Brain pericyte (primary cell): ENCODE results near the gene ARHGAP24.
A peak's percentile ranks its signal among the peaks of the same experiment; 100 is the strongest.
"Not testable (repeated sequence)": the region's sequence is repeated elsewhere in the genome, so short reads cannot be mapped to it uniquely, and the experiment has no call there.

Experiments used
- DNase-seq: peaks from one replicate; pipeline ENCODE4 v3.0.0-alpha.2; 2012; ENCODE audit warnings: low read depth, low spot score

ARHGAP24 gene

GRCh38 chr4:85807247-85807950 lies 332.4 kb downstream of the ARHGAP24 start:
- DNase-seq, result peak; percentile 74

- DNase-seq, result no peak
Observed at GRCh38 chr4:85808104-85808503, 333.2 kb downstream of the ARHGAP24 start.

- no peak for DNase-seq
Observed at GRCh38 chr4:85808864-85809263, 333.9 kb downstream of the ARHGAP24 start.

- no peak for DNase-seq
Observed at GRCh38 chr4:85812776-85813175, 337.8 kb downstream of the ARHGAP24 start.

GRCh38 chr4:85815796-85816459 lies 341.0 kb downstream of the ARHGAP24 start:
- DNase-seq, result no peak

- DNase-seq, result no peak
Observed at GRCh38 chr4:85818700-85819099, 343.8 kb downstream of the ARHGAP24 start.

- not testable (repeated sequence) for DNase-seq
Observed at GRCh38 chr4:85820101-85820500, 345.2 kb downstream of the ARHGAP24 start.

- no peak for DNase-seq
Observed at GRCh38 chr4:85821688-85822455, 346.9 kb downstream of the ARHGAP24 start.

- no peak for DNase-seq
Observed at GRCh38 chr4:85823295-85823694, 348.3 kb downstream of the ARHGAP24 start.

- no peak for DNase-seq
Observed at GRCh38 chr4:85824166-85824945, 349.4 kb downstream of the ARHGAP24 start.

- DNase-seq, result no peak
Observed at GRCh38 chr4:85826060-85826678, 351.2 kb downstream of the ARHGAP24 start.

GRCh38 chr4:85828027-85828890 lies 353.3 kb downstream of the ARHGAP24 start:
- DNase-seq, result no peak

- DNase-seq, result no peak
Observed at GRCh38 chr4:85829276-85830051, 354.5 kb downstream of the ARHGAP24 start.

GRCh38 chr4:85831647-85832046 lies 356.7 kb downstream of the ARHGAP24 start:
- no peak for DNase-seq

GRCh38 chr4:85833302-85833701 lies 358.4 kb downstream of the ARHGAP24 start:
- DNase-seq, result no peak

GRCh38 chr4:85834934-85835333 lies 360.0 kb downstream of the ARHGAP24 start:
- DNase-seq, result no peak

GRCh38 chr4:85836588-85837438 lies 361.9 kb downstream of the ARHGAP24 start:
- no peak for DNase-seq

- no peak for DNase-seq
Observed at GRCh38 chr4:85837439-85837733, 362.4 kb downstream of the ARHGAP24 start.

- not testable (repeated sequence) for DNase-seq
Observed at GRCh38 chr4:85839981-85840451, 365.1 kb downstream of the ARHGAP24 start.
